ENCODE data around the gene NHLRC1.

DNA sequence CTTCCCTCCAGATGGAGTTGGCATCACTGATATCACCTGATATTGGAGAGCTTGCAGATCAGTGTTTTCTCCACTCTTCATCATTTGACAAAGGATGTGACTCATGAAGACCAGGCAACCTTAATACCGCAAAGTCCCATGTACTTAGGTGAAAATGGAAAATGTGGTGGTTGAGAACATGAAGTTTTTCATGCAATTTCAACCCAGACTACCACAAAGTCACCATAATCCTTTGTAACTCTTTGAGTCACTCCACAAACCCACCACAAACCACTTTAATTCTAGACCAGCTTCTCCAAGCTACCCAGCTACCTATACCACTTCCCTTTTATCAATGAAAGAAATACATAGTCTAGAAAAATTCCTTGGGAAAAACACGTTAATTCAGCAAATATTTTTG lies 7.1 kb downstream of the NHLRC1 start:
- TF ChIP-seq, protein P1, sequence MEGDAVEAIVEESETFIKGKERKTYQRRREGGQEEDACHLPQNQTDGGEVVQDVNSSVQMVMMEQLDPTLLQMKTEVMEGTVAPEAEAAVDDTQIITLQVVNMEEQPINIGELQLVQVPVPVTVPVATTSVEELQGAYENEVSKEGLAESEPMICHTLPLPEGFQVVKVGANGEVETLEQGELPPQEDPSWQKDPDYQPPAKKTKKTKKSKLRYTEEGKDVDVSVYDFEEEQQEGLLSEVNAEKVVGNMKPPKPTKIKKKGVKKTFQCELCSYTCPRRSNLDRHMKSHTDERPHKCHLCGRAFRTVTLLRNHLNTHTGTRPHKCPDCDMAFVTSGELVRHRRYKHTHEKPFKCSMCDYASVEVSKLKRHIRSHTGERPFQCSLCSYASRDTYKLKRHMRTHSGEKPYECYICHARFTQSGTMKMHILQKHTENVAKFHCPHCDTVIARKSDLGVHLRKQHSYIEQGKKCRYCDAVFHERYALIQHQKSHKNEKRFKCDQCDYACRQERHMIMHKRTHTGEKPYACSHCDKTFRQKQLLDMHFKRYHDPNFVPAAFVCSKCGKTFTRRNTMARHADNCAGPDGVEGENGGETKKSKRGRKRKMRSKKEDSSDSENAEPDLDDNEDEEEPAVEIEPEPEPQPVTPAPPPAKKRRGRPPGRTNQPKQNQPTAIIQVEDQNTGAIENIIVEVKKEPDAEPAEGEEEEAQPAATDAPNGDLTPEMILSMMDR (IDR thresholded peaks at IDR 0.05; ENCODE audit: insufficient read depth, low read length, poor library complexity, severe bottlenecking), result no peak
- TF ChIP-seq EZH2phosphoT487 (conservative IDR thresholded peaks at IDR 0.05; ENCODE audit: low read length), result no peak
